Fibroblast of villous mesenchyme (primary cell): ENCODE data around the gene PLCL2. TPM values are rescaled to one million over a fixed set of nuclear protein-coding genes. Genes with fewer than 3 reads are reported as not detected.

Source experiments
- DNase-seq: peaks from one replicate; pipeline ENCODE4 v3.0.0-alpha.2; 2010; ENCODE audit warnings: low read depth
- H3K4me3 ChIP-seq: 2 replicates; pipeline ENCODE4 v1.5.1; 2011; ENCODE audit warnings: low read depth, mild to moderate bottlenecking, low read length
- total RNA-seq: library from RNA; depleted of rRNA; stranded (reverse); fragments of >200 nt; gene quantifications from 2 replicates; pipeline ENCODE4 v1.2.3, GENCODE V29; 2012
- TF ChIP-seq, protein P1 (sequence below): IDR thresholded peaks from 2 replicates; pipeline ENCODE4 v1.5.1; 2012; ENCODE audit warnings: low read depth, mild to moderate bottlenecking, low read length; ENCODE audit not compliant: insufficient read depth

PLCL2 gene
- total RNA-seq, 1 donor: 5.6 TPM

DNA sequence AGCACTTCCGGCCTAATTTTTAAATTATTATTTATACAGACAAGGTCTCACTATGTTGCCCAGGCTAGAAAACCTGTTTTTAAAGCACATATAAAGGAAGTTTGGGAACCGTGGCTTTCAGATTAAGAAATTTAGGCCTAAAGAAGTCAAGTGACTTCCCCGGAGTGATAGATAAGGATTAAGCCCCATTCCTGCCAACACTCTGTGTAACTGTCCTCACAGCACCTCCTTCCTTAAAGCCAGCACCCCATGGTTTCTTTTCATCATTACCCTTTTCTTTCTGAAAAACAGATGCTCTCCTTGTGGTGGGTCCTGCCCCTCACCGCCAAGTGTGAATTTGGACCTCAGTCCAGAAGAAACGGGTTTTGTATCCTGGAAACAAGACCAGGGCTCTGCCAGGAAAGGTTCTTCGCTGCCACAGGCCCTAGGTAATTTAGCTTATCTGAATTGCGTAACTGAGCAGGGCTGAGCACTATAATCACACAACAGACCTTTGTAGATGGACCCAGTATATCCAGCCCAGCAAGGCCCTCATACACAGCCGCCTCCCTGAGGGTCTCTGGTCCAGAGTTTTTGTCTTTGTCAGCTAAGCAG lies 231.3 kb downstream of the PLCL2 start:
- no peak overlapping the region for H3K4me3 ChIP-seq
- TF ChIP-seq, protein P1, sequence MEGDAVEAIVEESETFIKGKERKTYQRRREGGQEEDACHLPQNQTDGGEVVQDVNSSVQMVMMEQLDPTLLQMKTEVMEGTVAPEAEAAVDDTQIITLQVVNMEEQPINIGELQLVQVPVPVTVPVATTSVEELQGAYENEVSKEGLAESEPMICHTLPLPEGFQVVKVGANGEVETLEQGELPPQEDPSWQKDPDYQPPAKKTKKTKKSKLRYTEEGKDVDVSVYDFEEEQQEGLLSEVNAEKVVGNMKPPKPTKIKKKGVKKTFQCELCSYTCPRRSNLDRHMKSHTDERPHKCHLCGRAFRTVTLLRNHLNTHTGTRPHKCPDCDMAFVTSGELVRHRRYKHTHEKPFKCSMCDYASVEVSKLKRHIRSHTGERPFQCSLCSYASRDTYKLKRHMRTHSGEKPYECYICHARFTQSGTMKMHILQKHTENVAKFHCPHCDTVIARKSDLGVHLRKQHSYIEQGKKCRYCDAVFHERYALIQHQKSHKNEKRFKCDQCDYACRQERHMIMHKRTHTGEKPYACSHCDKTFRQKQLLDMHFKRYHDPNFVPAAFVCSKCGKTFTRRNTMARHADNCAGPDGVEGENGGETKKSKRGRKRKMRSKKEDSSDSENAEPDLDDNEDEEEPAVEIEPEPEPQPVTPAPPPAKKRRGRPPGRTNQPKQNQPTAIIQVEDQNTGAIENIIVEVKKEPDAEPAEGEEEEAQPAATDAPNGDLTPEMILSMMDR: no peak
- no peak for DNase-seq

GRCh38 chr3:17118771-17119170 lies 234.0 kb downstream of the PLCL2 start:
- H3K4me3 ChIP-seq: no peak overlapping the region
- no peak for DNase-seq
- TF ChIP-seq, protein P1: no peak

DNA sequence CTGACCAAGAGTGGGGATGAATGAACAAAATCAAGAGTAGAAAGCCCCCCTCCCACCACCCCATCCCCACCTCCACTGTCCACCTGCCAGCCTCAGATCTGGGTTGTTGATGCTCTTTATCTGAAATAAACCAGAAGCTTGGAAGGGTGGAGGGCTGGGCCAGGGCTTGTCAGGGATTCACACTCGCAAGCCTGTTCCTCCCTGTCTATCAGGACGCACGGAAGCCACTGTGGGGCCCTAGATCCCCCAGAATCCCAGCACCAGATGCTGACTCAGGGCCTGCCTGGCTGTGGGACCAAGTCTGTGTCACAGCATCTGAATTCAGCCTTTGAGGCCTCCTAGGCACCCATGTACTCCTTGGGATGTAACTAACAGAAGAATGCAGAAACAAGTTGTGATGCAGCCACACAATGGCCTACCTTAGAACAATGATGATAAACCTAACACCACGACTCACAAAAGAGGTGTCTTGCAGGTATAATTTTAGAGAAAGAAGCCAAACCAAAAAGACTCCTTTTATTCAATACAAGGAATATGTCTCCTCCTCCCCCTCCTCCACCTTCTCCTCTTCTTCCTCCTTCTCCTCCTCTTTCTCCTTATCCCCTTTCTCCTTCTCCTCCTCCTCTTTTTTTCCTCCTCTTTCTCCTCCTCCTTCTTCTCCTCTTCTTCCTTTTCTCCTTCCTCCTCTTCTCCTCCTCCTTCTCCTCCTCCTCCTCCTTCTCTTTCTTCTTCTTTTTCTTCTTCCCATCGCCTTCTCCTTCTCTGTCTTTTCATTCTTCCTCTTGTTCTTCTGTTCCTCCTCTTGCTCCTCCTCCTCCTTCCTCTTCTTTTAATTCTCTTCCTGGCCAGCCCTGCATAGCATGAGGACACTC lies 234.7 kb downstream of the PLCL2 start:
- no peak overlapping the region for H3K4me3 ChIP-seq
- TF ChIP-seq, protein P1: no peak
- DNase-seq: no peak

- TF ChIP-seq, protein P1: no peak
- H3K4me3 ChIP-seq: no peak overlapping the region
- no peak for DNase-seq
Observed at GRCh38 chr3:17120115-17120514, 235.4 kb downstream of the PLCL2 start.

DNA sequence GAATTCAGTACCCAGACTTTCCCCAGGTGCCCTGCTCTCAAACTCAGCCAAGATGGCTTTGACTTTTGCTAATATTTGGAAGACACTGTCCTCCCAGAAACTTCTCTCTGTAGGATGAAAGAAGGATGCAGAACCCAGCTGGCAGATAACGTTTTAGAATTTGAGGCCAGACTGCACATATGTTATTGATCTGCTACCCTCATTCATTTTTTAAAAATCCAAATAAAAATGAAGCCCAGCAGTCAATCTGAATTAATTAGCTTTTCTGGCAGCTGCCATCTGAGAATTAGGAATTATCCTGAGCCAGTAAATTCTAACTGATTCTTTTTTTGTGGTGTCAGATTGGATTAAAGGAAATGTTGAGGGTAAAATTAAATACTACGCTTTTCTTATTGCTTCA lies 236.6 kb downstream of the PLCL2 start:
- TF ChIP-seq, protein P1: no peak
- H3K4me3 ChIP-seq: no peak overlapping the region
- DNase-seq: no peak

- H3K4me3 ChIP-seq: no peak overlapping the region
- TF ChIP-seq, protein P1: no peak
- DNase-seq: no peak
Observed at GRCh38 chr3:17122758-17123157, 238.0 kb downstream of the PLCL2 start.
